ENCODE measurements around the gene LYPD6.

LYPD6 gene

DNA sequence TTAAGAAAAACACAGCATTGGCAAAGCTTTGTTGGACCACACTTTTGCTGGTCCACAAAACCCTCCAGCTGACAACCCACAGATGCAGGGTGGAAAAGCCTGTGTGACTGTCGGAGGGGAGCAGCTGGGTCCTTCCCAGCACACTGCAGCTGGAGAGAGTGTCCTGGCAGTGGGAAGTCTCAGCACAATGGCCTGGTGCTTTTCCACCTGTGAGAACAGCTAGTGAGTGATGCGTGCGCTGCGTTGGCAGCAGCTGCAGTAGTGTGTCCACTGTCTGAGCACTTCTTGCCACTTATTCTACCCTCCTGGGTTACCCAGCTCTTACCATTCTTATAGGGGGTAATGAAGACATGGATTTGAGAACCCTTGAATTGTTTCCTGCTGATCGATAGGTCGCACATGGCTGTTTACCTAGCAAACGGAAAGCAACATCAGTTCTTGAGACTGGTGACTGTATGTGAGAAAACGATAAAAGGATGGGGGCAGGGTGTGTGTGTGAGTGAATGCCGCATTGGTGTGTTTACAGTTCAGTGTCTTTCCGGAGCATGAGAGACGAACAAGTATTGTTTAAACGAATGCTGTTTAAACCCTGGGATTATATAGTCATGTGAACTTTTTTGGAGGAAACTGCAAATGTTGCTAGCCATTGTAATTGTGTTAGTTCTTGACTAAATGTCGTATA lies 69.7 kb downstream of the LYPD6 start:
- FAIRE-seq (no peak), DNase-seq (ENCODE audit: low spot score) (no peak)

DNA sequence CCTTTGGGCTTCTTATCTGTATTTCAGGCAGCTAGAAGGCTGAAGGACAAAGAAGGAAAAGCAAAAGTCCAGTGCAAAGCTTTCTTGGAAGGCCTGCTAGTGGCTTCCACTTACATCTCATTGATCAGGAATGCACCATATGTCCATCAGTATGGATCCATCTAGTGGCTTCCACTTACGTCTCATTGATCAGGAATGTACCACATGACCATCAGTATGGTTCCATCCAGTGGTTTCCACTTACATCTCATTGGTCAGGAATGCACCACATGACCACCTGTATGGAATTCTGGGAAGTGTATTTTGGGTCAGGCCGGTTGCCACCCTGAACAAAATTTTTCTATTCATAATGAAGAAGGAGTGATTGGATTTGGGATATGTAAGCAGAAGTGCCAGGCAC lies 70.6 kb downstream of the LYPD6 start:
- no peak for FAIRE-seq

DNA sequence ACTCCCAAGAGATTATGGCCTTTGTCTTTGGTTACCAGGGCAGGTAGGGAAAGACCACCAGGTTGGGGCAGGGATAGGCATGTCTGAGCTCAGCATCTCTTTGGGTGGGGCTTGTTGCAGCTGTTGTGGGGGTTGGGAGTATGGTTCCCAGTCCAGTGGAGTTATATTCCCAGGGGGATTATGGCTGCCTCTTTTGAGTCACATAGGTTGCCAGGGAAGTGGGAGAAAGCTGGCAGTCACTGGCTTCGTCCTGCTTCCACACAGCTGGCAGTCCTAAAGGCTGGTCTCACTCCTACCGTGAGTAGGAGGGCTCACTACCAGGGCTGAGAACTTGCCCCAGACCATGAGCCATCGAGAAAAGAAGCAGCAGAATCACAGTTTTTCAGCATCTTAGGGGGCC lies 79.1 kb downstream of the LYPD6 start:
- FAIRE-seq (no peak), DNase-seq (ENCODE audit: low spot score) (no peak)

More for the DNA sequence above, 70.6 kb downstream of the LYPD6 start:
- no peak for DNase-seq (ENCODE audit: low spot score)

DNA sequence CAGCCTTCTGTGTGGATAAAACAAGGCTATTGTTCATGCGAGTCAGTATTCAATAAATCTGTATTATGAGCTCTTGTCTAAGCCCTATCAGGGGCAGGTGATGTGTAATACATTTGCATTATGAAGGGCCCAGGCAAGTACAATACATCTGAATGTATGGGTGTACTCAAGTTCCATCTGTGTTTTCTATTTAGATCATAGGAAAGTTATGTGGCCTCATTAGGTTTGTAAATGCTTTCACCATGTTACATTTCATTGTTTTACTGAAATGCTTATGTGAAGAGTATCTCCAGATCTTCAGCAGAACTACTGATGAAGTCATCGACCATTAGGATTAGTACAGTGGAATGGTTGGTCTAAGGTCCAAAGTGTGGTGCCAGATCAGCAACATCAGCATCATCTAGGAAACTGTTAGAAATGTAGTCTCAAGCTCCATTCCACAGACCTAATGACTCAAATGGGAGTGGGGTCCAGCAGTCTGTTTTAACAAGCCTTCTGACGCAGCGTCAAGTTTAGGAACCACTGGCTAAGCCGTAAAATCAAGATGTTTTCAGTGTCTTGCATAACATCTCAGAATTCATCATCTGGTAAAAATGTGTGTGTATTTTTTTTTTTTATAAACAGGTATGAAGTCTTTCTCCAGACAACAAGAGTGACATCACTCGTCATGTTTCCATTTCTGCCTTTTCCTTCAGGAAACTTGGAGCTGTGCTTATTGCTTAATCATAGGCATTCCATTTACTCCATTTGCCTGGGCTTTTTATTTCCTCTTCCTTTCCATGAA lies 80.5 kb downstream of the LYPD6 start:
- DNase-seq (ENCODE audit: low spot score) (peak; percentile 17), FAIRE-seq (no peak)

DNA sequence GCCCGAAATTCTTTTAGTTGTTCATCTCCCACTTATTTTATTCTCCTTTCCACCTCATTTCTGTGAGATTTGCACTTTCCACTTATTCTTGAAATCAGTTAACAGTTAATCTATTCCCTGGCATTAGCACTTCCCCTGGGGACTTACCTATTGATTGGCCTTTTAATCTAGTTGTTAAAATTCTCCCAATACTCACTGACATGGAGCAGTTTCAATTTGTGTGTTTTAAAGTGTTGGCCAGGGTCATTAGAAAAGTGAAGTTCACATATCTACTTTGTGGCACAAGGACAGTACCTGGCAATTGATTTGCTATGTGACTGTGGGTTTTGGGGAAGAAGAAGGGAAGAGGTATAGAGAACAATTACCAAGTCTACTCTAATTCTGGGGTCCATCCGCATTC lies 83.1 kb downstream of the LYPD6 start:
- FAIRE-seq = no peak
- DNase-seq (ENCODE audit: low spot score) = no peak

DNA sequence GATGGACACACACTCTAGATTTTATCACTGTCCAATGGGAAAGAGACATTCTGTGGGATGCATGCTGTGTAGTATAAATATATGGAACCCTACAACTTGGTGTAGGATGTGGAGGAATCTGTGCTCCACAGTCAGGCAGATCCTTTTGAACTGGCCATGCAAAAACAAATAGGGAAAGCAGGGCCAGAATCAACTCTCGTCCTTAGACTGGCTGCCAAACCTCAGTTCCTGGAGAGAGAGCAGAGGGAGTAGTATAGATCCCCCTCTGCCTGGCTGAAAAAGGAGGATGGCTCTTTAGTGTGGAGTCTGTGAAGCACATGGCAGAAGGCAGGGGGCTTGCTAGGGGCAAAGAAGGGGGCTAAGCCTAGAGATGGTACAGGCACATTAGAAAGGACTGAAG lies 84.7 kb downstream of the LYPD6 start:
- FAIRE-seq (no peak), DNase-seq (ENCODE audit: low spot score) (no peak)

DNA sequence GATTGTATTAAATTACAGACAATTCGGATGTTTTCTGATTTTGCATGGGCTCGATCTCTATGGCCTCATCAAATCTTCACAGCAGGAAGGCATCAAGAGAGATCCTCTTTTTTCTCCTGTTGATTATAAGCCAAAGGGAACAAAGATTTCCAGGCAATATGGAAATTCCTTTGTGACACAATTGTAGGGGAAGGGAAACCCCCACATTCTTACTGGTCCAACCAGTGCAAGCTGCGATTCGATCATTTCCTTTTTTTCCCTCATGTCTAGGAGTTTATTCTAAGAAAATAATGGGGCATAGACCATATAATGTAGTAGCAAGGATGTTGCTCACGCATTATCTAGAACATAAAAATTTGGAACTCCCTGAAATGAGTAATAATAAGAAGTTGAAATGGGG lies 87.7 kb downstream of the LYPD6 start:
- no peak for FAIRE-seq
- no peak for DNase-seq (ENCODE audit: low spot score)

DNA sequence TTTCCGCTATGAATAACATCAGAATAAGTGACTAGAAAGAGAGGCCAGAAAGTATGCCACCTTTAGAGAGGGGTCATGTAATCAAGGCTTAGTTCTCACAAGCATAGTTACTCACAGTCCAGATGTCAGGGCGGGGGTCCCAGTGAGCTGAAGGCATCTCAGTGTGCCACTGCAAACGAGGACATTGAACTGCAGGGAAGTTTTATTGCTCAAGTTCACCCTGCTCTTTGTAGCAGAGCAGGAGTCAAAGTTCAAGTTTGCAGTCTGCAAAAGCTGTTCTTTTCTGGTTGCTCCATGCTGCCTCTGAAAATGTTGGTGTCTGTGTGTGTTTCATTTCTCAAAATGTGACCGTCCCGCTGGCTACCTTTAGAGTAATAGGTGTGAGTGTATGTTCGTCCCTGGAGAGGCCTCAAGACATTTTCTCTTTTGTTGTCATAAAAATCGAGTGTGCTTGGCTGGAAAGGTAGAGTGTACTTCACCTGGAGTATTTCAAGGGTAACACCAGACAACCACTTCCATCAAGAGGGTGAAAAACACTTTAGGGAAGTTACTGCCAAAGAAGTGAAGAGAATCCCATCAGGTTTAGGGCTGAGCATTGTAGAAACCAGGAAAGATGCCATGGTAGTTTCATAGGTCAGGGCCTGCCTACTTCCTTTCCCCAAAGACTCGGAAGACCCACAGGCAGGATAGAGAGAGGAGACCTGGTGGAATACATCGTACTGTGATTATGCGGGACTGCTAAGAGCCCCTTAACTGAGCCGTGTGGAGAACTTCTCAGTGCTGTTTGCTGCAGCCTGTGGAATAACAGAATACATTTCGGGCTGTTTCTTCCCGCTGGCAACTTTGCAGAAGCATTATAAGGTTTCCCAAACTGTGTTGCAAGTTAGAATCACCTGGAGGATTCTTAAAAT lies 89.9 kb downstream of the LYPD6 start:
- DNase-seq (ENCODE audit: low spot score) (no peak), FAIRE-seq (no peak)

DNA sequence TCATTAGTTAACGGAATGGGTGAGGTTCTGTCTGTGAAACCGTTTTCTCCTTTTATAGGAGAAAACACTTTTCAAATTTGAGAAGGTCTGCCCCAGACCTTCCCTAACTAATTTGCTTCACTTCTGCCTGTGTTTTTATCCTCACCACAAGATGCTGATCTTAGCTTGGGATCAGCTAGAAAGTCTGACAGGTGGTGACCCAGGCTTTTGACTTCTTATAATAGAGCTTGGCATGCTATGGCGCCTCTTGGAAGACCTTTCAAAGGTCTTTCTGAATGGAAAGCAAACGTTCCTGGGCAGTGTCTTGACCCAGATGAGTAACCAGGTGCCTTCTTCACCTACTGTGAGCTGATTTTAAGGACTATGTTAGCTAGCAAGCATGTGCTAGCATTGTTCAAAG lies 91.4 kb downstream of the LYPD6 start:
- no peak for DNase-seq (ENCODE audit: low spot score)

DNA sequence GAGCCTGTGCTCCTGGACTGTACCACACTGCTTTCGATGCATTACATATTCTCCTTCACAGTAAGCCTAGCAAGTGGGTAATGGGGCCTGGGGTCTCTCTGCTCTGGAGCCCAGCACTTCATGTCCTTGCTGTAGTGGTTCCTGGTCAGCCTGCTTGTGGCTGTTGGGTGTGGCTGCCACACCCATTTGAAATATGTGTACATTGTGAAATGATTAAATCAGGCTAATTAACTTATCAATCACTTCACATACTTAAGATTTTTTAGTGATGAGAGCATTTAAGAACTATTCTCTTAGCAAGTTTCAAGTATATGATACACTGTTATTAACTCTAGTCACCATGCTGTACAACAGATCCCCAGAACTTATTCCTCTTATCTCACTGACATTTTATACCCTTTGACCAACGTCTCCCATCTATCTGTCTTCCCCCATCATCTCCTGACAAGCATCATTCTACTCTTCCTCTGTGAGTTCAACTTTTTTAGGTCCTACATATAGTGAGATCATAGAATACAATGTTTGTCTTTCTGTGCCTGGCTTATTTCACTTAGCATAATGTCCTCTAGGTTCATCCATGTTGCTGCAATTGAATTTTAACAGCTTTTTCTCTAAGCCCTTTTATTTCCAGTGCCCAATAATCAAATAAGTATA lies 92.1 kb downstream of the LYPD6 start:
- DNase-seq (ENCODE audit: low spot score) (peak; percentile 34), FAIRE-seq (peak; percentile 78)

More for the DNA sequence above, 91.4 kb downstream of the LYPD6 start:
- FAIRE-seq = no peak

DNA sequence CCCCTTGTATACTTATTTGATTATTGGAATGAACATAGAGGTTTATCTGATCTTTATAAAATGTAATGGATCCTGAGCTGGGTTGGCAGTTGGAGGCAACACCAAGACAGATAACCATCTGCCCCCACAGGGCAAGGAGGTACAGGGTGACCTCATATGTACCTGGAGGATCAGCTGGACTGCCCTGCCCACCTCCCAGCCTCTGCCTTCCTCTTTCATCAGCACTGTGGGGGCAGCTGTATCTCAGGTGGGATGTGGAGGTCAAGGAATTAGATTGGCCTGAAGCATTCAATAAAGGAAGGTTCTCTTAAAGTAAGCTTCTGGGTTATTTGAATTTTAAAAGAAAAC lies 92.6 kb downstream of the LYPD6 start:
- FAIRE-seq = no peak

DNA sequence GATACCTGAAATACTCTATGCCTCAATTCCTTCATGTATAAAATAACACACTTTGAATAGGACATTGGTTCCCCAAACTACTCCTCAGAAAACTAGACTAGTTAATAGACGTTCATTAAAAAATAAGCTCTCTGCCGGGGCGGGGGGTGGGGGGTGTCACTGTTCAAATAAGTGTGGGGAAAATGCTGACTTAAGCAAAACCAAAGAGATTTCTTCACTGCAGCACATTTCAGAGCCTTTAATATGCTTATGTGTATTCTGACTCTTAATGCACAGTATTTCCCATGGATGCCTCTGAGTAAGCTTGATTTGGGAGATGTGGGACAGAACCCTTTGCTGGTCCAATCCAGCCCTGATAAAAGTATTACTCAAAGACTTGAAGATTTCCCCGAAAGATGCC lies 93.2 kb downstream of the LYPD6 start:
- DNase-seq (ENCODE audit: low spot score) (no peak), FAIRE-seq (no peak)

More for the DNA sequence above, 92.6 kb downstream of the LYPD6 start:
- DNase-seq (ENCODE audit: low spot score) = no peak

DNA sequence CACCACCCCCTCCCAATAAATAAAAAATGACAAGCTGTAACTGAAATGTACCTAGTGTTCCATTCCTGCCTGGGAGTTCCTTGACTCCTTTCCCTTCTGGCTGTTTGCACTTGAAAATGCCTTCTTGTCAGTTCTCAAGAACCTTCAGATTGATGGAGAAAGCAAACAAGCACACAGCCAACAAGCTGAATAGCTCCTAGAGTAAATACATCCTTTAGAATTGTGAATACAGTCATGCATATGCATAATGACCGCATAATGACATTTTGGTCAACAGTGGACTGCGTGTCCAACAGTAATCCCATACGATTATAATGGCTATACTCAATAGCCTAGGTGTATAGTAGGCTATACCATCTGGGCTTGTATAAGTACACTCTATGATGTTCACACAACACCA lies 97.0 kb downstream of the LYPD6 start:
- FAIRE-seq = no peak

DNA sequence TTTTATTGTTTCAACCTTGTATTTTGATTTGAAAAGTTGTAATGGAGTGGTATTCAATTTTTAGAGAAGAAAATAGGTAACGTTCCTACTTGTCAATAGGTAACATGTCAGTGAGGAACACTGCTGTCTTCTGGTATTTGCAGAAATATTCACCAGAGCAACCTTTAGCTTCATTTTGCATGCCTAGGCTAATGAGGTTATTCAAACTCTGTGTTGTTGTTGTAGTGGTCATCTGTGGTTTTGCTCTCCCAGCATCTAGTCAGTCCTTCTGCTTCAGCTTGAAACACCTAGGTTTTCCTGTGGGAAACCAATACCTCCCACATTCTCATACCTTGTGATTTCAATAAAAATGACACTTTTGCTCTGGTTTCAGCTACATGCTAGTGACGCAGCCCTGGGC lies 98.4 kb downstream of the LYPD6 start:
- FAIRE-seq (no peak), DNase-seq (ENCODE audit: low spot score) (no peak)

More for the DNA sequence above, 97.0 kb downstream of the LYPD6 start:
- no peak for DNase-seq (ENCODE audit: low spot score)

DNA sequence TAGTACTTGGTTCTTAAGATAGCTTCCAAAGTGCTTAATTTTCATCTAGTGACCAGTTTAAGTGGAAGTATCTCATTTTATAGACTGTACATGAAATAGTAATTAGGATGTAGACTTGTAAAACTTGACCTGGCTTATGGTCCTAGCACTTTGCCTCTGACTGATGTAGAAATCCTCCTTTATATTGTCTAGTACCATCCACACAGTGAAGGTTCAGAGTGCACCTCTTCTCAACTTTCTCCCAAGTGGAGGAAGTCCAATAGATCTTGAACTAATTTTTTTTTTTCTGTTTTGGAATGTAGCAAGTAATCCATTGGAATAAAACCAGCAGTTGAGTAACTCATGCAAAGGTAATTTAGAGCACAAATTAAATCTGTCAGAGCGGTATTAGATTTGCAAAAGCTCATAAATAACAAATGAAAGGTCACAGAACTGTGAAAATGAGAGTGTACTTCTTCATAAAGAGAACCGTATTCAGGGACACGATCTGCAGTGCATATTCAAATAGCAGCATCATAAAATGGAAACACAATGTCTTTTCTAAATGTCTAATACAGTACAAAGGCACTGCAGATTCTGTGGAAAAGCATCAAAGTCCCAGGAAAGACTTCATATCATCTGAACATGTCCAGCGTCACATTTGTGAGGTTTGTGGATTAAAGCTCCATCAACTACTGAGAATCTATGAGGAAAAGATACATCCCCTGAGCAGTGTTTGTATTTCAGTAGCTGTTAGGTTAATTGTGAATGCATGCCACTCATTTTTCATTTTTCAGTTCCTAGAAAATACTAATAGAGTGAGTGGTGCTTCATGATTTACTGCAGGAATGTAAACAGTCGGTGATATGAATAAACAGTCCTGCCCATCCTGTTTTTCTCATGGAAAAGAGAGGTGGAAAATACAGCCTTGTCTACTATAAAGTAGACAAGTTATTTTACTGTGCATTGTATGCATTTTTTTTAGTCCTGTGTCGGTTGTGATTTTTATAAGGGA lies 100.7 kb downstream of the LYPD6 start:
- no peak for FAIRE-seq
- DNase-seq (ENCODE audit: low spot score) = no peak

DNA sequence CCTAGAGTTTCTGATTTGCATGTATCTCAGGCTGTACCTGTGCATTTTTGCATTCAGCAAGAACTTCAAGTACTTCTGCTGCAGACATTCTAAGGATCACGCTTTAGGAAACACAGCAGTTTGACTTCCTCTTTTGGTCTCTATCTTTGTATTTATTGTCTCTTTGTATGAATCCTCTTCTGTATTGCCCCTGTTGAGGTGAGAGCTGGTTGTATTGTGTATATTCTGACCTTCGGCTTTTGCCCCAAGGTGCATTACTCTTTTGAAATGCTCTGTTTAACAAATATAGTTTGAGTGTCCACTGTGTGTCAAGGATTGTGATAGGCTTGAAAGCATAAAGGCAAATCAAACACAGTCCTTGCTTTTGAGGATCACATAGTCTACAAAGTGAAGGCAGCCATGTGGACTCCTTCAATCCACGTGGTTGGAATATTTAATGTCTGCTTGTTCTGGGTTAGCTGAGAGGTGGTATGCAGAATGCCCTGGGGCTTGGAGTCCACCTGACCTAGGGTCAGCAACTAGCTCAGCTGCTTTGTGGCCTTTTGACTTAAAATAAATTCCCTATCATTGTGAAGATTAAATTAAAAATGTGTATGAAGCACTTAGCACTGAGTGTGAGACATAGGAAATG lies 108.1 kb downstream of the LYPD6 start:
- FAIRE-seq (no peak), DNase-seq (ENCODE audit: low spot score) (no peak)

DNA sequence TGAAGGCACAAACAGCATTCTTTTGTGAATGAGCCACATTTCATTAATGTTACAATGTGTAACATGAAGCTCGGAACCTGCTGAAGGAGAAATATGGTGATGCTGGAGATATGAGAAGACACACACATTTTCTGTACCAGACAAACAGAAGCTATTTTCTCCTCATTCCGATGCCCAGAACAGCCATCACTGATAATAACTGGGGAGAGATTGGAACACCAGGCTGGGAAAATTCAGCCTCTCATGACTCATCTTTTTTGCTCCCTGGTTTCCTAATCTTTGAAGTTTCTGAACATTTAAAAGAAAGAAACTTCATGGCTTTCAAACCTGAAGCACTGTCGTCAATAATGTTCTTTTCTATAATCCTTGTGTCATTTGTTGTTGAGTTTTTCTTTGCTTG lies 110.9 kb downstream of the LYPD6 start:
- FAIRE-seq (no peak), DNase-seq (ENCODE audit: low spot score) (no peak)

DNA sequence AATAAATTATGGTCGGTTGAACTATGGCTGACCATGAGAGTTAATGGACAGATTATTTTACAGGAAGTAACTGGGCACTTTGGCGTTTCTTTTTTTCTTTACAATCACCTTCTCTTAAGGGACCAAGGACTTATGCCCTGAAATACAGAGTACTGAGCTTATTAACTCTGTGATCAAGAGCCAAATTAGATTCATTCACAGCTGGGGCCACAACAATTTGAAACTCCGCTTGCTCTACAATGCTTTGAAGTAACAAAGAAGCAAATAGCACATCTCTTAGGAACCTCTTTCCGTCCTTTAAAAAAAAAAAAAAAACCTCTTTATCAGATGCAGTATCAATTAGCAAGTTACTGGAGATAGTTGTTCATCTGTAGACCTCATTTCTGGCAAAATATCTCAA lies 112.0 kb downstream of the LYPD6 start:
- no peak for DNase-seq (ENCODE audit: low spot score)
- no peak for FAIRE-seq

DNA sequence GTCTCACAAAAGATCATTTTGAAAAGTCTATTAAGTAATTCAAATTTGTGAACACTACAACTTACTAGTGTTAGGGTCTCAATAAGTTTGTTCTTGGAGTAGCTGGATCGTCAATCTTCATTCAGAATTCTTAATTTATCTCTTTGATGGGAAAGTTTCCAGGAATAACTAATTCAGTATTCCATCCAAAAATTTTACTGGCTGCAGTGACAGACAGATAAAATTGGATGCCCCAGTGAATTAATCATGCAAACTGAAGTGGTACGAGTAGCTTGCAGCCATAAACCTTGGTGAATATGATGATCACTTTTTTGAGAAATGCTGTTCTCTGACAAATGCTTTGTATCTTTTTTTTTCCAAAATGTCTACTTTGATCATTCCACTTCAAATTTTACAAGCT lies 112.8 kb downstream of the LYPD6 start:
- FAIRE-seq = no peak

DNA sequence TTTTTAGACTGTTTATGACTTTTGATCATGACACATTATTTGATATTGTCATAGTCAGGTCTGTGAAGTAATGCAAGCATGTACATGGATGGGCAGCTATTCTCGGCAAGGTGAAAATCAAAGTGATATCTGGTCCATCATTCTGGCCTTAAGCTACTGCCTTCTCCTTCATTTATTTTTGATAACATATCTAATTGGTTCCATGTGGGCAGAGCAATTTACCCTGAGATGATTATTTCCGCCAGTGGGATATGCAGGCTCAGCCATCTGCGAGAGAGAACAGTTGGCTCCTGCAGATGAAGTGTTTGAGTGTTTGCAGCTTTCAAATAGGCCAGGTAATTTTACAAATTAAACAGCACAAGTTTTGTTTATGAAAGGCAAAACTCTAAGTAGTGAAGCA lies 116.4 kb downstream of the LYPD6 start:
- FAIRE-seq (no peak), DNase-seq (ENCODE audit: low spot score) (no peak)

More for the DNA sequence above, 112.8 kb downstream of the LYPD6 start:
- DNase-seq (ENCODE audit: low spot score) = no peak
